GM19328 (cell line): ENCODE measurements around the gene RASAL2.

Experiments used
- ATAC-seq: cut with Tn5 transposase; IDR thresholded peaks from one replicate; pipeline ENCODE4 v1.9.1; 2021; ENCODE audit warnings: mild to moderate bottlenecking, moderate library complexity; ENCODE audit not compliant: unreplicated experiment

The RASAL2 gene

GRCh38 chr1:178418284-178418955, 324.5 kb downstream of the RASAL2 start:
- ATAC-seq: peak; percentile 90

GRCh38 chr1:178434360-178434759, 340.5 kb downstream of the RASAL2 start:
- no peak for ATAC-seq

GRCh38 chr1:178434899-178435435, 341.1 kb downstream of the RASAL2 start:
- no peak for ATAC-seq

- ATAC-seq: no peak
These were observed 343.0 kb downstream of the RASAL2 start for GRCh38 chr1:178436899-178437298.

GRCh38 chr1:178438432-178438831, 344.5 kb downstream of the RASAL2 start:
- no peak for ATAC-seq

GRCh38 chr1:178442925-178443324, 349.0 kb downstream of the RASAL2 start:
- no peak for ATAC-seq

GRCh38 chr1:178450871-178451270, 357.0 kb downstream of the RASAL2 start:
- no peak for ATAC-seq

GRCh38 chr1:178451529-178451928, 357.6 kb downstream of the RASAL2 start:
- ATAC-seq: no peak

GRCh38 chr1:178452013-178452412, 358.1 kb downstream of the RASAL2 start:
- no peak for ATAC-seq

GRCh38 chr1:178456472-178456871, 362.6 kb downstream of the RASAL2 start:
- no peak for ATAC-seq

- ATAC-seq: no peak
These were observed 363.7 kb downstream of the RASAL2 start for GRCh38 chr1:178457651-178458050.

GRCh38 chr1:178458203-178458602, 364.3 kb downstream of the RASAL2 start:
- no peak for ATAC-seq

GRCh38 chr1:178461104-178461503, 367.2 kb downstream of the RASAL2 start:
- ATAC-seq: no peak

- ATAC-seq: no peak
These were observed 367.8 kb downstream of the RASAL2 start for GRCh38 chr1:178461701-178462100.

- ATAC-seq: no peak
These were observed 370.2 kb downstream of the RASAL2 start for GRCh38 chr1:178464141-178464540.

GRCh38 chr1:178464566-178464965, 370.7 kb downstream of the RASAL2 start:
- ATAC-seq: no peak

- ATAC-seq: no peak
These were observed 371.1 kb downstream of the RASAL2 start for GRCh38 chr1:178465011-178465410.

GRCh38 chr1:178467837-178468236, 373.9 kb downstream of the RASAL2 start:
- ATAC-seq: no peak

GRCh38 chr1:178470411-178470960, 376.6 kb downstream of the RASAL2 start:
- no peak for ATAC-seq

GRCh38 chr1:178472531-178472930, 378.6 kb downstream of the RASAL2 start:
- no peak for ATAC-seq

GRCh38 chr1:178477373-178477772, 383.5 kb downstream of the RASAL2 start:
- no peak for ATAC-seq

GRCh38 chr1:178477841-178478240, 383.9 kb downstream of the RASAL2 start:
- ATAC-seq: no peak
